Tibial artery (tissue), 4 donors: ENCODE data around the gene SREBF1.

Experiments used
- DNase-seq, 2 donors: peaks; one replicate each; pipeline ENCODE4 v3.0.0-alpha.2; 2019
- H3K27ac ChIP-seq, 2 donors: fragments of 200-600 bp; sonication (generic) in 1 of 2; 1 replicate in 1 of 2; 2 replicates in 1 of 2; pipeline ENCODE4 v1.5.1; 2018 to 2019; ENCODE audit warnings: mild to moderate bottlenecking in 1 of 2
- H3K27me3 ChIP-seq, 2 donors: fragments of 200-600 bp; sonication (generic) in 1 of 2; one replicate each; pipeline versions ENCODE4 v1.5.1 to v1.6.0; 2016 to 2019
- H3K36me3 ChIP-seq, 3 donors: fragments of 200-600 bp; sonication (generic) in 2 of 3; one replicate each; pipeline ENCODE4 v1.5.1; 2016 to 2019; ENCODE audit warnings: mild to moderate bottlenecking in 2 of 3
- H3K4me1 ChIP-seq, 4 donors: fragments of 200-600 bp; sonication (generic) in 2 of 4; 1 replicate in 3 of 4; 2 replicates in 1 of 4; pipeline ENCODE4 v1.5.1; 2016 to 2019
- H3K4me3 ChIP-seq, 2 donors: fragments of 200-600 bp; sonication (generic) in 1 of 2; 1 replicate in 1 of 2; 2 replicates in 1 of 2; pipeline ENCODE4 v1.5.1; 2018 to 2019; ENCODE audit warnings: mild to moderate bottlenecking in 2 of 2
- H3K9me3 ChIP-seq, 3 donors: fragments of 200-600 bp; sonication (generic) in 1 of 3; one replicate each; pipeline ENCODE4 v1.5.1; 2016 to 2019
- CTCF ChIP-seq, 2 experiments: fragments of 200-600 bp in 1 of 2; fragments of 450-650 bp in 1 of 2; IDR thresholded peaks; one replicate each; pipeline ENCODE4 v1.5.1; 2017 to 2019; ENCODE audit warnings: antibody characterized with exemption in 2 of 2, mild to moderate bottlenecking in 1 of 2, moderate library complexity in 1 of 2
- intact Hi-C: fragments of 100-400 bp; cut with DNase I; formaldehyde crosslinking; loops from one replicate; pipeline ENCODE4 v1.15.0; 2023; ENCODE audit warnings: low total_unique reads

SREBF1 gene

GRCh38 chr17:17772231-17772630, 64.6 kb downstream of the SREBF1 start:
- no peak for DNase-seq
- no peak for TF ChIP-seq CTCF (IDR thresholded peaks at IDR 0.05)
- Histone ChIP-seq H3K4me1 (peaks cover 0 to 52% (median 6%) of the 10 kb centered on the region in 4 donors), H3K27me3 (no peaks in the 10 kb centered on the region), H3K9me3 (no peaks in the 10 kb centered on the region), H3K36me3 (no peaks in the 10 kb centered on the region), H3K27ac (no peak overlapping the region), H3K4me3 (no peak overlapping the region)
- intact Hi-C loops: no loop called here

DNA sequence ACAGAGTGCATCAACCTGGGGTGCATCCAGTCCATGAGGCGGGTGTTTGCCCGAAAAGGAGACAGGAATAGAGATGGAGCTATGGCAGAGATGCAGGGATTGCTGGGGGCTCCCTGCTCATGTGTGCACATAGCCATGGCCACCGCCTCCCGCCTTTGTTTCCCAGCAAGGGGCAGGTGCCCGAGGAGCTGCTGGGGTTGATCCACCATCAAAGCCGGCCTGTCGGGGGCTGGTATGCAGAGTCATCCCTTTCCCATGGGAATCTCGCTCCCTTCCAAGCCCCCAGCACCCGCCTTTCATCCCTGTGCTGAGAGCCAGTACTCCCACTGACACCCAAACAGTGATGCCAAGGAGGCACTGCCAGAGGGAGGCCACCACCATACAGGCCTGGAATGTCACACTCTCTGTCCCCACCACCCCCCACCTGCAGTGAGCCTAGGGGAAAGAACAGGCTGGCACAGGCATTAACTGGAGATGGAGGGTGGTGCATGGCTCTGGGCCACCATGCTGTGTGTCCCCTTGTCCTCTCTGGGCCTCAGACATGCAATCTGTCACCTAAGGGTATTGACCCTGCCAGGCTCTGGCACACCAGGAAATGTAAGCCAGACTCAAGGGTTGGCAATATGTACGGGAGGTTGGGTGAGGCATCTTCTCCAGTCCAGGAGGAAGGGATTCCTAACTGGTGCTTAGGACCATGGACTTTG, 65.1 kb downstream of the SREBF1 start:
- intact Hi-C loops: no loop called here
- no peak for DNase-seq
- no peak for TF ChIP-seq CTCF (IDR thresholded peaks at IDR 0.05)
- Histone ChIP-seq H3K4me1 (peaks cover 0 to 52% (median 6%) of the 10 kb centered on the region in 4 donors), H3K27me3 (no peaks in the 10 kb centered on the region), H3K36me3 (no peaks in the 10 kb centered on the region), H3K27ac (no peak overlapping the region), H3K9me3 (no peaks in the 10 kb centered on the region), H3K4me3 (no peak overlapping the region)

DNA sequence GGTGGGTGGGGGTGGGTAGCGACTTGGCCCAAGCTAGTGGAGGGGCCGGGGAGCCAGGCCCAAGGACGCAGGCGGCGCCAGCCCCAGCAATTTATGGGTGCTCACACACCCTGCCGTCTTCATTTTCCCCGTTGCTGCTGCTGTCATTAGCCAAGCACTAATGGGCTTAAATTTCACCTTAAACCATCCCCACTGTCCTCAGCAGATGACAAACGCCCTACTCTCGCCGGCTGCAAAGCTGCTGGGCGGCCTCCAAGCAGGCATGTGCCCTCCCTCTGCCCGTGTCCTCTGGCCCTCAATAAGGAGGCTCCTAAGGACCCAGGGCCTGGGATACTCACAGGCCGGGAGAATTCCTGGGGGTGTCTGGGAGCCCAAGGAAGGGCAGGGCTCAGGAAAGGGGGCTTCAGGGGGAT, 66.1 kb downstream of the SREBF1 start:
- no peak overlapping the region for H3K27ac ChIP-seq
- intact Hi-C loops: no loop called here

GRCh38 chr17:17769869-17770631, 66.7 kb downstream of the SREBF1 start:
- intact Hi-C loops: no loop called here
- no peak for TF ChIP-seq CTCF (IDR thresholded peaks at IDR 0.05)
- Histone ChIP-seq H3K27me3 (no peaks in the 10 kb centered on the region), H3K9me3 (no peaks in the 10 kb centered on the region), H3K4me1 (peaks cover 0 to 52% (median 6%) of the 10 kb centered on the region in 4 donors), H3K36me3 (peaks cover 0 to 6% (median 0%) of the 10 kb centered on the region in 3 donors), H3K4me3 (no peak overlapping the region), H3K27ac (no peak overlapping the region)
- DNase-seq: no peak

More for the DNA sequence above, 66.1 kb downstream of the SREBF1 start:
- H3K36me3 ChIP-seq: peaks cover 0 to 3% (median 0%) of the 10 kb centered on the region in 3 donors
- TF ChIP-seq CTCF (IDR thresholded peaks at IDR 0.05): no peak
- H3K4me1 ChIP-seq: peaks cover 0 to 52% (median 6%) of the 10 kb centered on the region in 4 donors
- no peak overlapping the region for H3K4me3 ChIP-seq
- H3K9me3 ChIP-seq: no peaks in the 10 kb centered on the region
- no peaks in the 10 kb centered on the region for H3K27me3 ChIP-seq
- no peak for DNase-seq

GRCh38 chr17:17768424-17769088, 68.2 kb downstream of the SREBF1 start:
- peaks cover 0 to 41% (median 0%) of the 10 kb centered on the region in 4 donors for H3K4me1 ChIP-seq
- no peak for DNase-seq
- H3K36me3 ChIP-seq: peaks cover 0 to 6% (median 0%) of the 10 kb centered on the region in 3 donors
- no peaks in the 10 kb centered on the region for H3K9me3 ChIP-seq
- no peak overlapping the region for H3K4me3 ChIP-seq
- H3K27me3 ChIP-seq: no peaks in the 10 kb centered on the region
- no peak overlapping the region for H3K27ac ChIP-seq
- TF ChIP-seq CTCF (IDR thresholded peaks at IDR 0.05): no peak
- intact Hi-C loops: no loop called here
